ENCODE data around the gene FUNDC1. TPM values are rescaled to one million over a fixed set of nuclear protein-coding genes. Genes with fewer than 3 reads are reported as not detected.
"Not testable (repeated sequence)": the region's sequence is repeated elsewhere in the genome, so short reads cannot be mapped to it uniquely, and the experiment has no call there.

FUNDC1 gene
- total RNA-seq, 1 donor from 2014 or later: 6.6 TPM

DNA sequence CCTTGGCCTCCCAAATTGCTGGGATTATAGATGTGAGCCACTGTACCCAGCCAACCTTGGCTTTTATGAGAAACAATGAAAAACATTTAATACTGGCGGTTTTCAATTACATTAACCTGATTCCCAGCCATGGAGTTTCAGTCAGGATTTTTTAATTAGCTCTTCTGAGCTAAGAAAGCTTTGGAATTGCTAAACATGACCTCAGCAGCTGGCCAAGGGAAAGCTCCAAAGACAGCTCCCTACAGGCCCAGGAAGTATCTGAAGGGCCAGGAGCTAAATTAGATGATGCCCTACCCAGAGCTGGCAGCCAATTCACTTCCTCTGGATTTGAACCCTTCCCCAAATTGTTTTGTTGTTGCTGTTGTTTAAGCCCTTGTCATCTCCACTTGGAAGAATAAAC is 26.5 kb upstream of the FUNDC1 start:
- H3K9me3 Mint-ChIP-seq: peaks cover 5% of the 10 kb centered on the region
- TF ChIP-seq CTCF (IDR thresholded peaks at IDR 0.05): no peak
- no peaks in the 10 kb centered on the region for H3K4me1 Mint-ChIP-seq
- ChIA-PET POLR2A (no interaction called here), CTCF (no interaction called here)
- ATAC-seq (ENCODE audit: low read depth): no peak
- no peaks in the 10 kb centered on the region for H3K36me3 Mint-ChIP-seq (ENCODE audit: low read depth)
- no peak overlapping the region for H3K4me3 Mint-ChIP-seq
- no peak overlapping the region for H3K27ac Mint-ChIP-seq
- DNase-seq: no peak
- H3K27me3 Mint-ChIP-seq: no peaks in the 10 kb centered on the region
- intact Hi-C loops (cut with micrococcal nuclease): no loop called here

DNA sequence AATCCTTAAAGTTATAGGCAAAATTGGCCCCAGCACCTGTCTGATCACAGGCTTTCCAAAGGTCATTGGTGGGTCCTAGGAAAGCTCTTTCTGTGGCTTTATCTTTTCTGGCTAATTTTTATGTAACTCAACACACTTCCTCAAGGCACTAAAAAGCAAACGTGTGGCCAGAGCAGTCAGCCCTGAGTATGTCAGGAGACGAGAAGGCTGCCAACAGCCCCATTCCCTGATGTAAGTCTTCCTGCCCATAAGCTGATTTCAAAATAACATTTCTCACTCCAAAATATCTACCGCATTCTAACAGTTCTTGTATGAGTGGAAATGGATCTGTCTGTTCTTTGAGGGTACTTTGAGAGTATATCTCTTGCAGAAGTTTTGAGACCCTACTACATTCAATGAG is 25.5 kb upstream of the FUNDC1 start:
- TF ChIP-seq CTCF (IDR thresholded peaks at IDR 0.05): no peak
- ChIA-PET POLR2A (no interaction called here), CTCF (no interaction called here)
- H3K4me1 Mint-ChIP-seq: no peaks in the 10 kb centered on the region
- intact Hi-C loops (cut with micrococcal nuclease): no loop called here
- H3K36me3 Mint-ChIP-seq (ENCODE audit: low read depth): no peaks in the 10 kb centered on the region
- H3K4me3 Mint-ChIP-seq: no peak overlapping the region
- no peaks in the 10 kb centered on the region for H3K27me3 Mint-ChIP-seq
- H3K9me3 Mint-ChIP-seq: peaks cover 5% of the 10 kb centered on the region
- H3K27ac Mint-ChIP-seq: no peak overlapping the region
- ATAC-seq (ENCODE audit: low read depth) (no peak), DNase-seq (no peak)

GRCh38 chrX:44561896-44562295 is 19.2 kb upstream of the FUNDC1 start:
- intact Hi-C loops (cut with micrococcal nuclease); DNase-seq; ATAC-seq (ENCODE audit: low read depth); H3K4me1 Mint-ChIP-seq; H3K9me3 Mint-ChIP-seq; CTCF ChIA-PET; H3K27me3 Mint-ChIP-seq; H3K36me3 Mint-ChIP-seq (ENCODE audit: low read depth); H3K27ac Mint-ChIP-seq; H3K4me3 Mint-ChIP-seq; POLR2A ChIA-PET: not testable (repeated sequence)

DNA sequence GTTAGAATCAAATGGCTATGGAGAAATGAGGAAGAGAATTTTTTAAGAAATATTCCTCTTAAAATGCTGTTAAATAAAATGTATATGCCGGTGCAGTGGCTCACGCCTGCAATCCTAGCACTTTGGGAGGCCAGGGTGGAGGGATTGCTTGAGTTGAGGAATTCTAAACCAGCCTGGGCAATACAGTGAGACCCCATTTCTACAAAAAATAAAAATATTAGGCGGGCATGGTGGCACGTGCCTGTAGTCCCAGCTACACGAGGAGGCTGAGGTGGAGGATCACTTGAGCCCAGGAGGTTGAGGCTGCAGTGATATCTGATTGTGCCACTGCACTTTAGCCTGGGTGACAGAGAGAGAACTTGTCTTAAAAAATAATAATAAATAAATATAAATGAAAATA is 7.9 kb upstream of the FUNDC1 start:
- Mint-ChIP-seq H3K4me1 (no peaks in the 10 kb centered on the region), H3K4me3 (no peak overlapping the region), H3K27me3 (no peaks in the 10 kb centered on the region), H3K36me3 (ENCODE audit: low read depth) (no peaks in the 10 kb centered on the region), H3K27ac (no peak overlapping the region), H3K9me3 (no peaks in the 10 kb centered on the region)
- no peak for ATAC-seq (ENCODE audit: low read depth)
- ChIA-PET CTCF (no interaction called here), POLR2A (no interaction called here)
- DNase-seq: no peak
- intact Hi-C loops (cut with micrococcal nuclease): no loop called here
- TF ChIP-seq CTCF (IDR thresholded peaks at IDR 0.05): no peak

- CTCF ChIA-PET; H3K27me3 Mint-ChIP-seq; H3K9me3 Mint-ChIP-seq; DNase-seq; ATAC-seq (ENCODE audit: low read depth); POLR2A ChIA-PET; H3K27ac Mint-ChIP-seq; H3K4me3 Mint-ChIP-seq; H3K36me3 Mint-ChIP-seq (ENCODE audit: low read depth): not testable (repeated sequence)
- intact Hi-C loops (cut with micrococcal nuclease): loop anchor here (10.0 kb wide), 2 partner anchors 639 to 891 kb away; partner anchors contain the start of gene MAOA
- peaks cover 16% of the 10 kb centered on the region for H3K4me1 Mint-ChIP-seq
Measured at GRCh38 chrX:44545454-44545853, 2.8 kb upstream of the FUNDC1 start.

- Mint-ChIP-seq H3K36me3 (ENCODE audit: low read depth) (peaks cover 8% of the 10 kb centered on the region), H3K9me3 (no peaks in the 10 kb centered on the region)
- no peak for DNase-seq
Measured at GRCh38 chrX:44544036-44544435, 1.4 kb upstream of the FUNDC1 start.

More at GRCh38 chrX:44544036-44544435, 1.4 kb upstream of the FUNDC1 start:
- no peaks in the 10 kb centered on the region for H3K27me3 Mint-ChIP-seq
- no peak overlapping the region for H3K4me3 Mint-ChIP-seq
- H3K27ac Mint-ChIP-seq: no peak overlapping the region
- ChIA-PET POLR2A (no interaction called here), CTCF (no interaction called here)
- peaks cover 19% of the 10 kb centered on the region for H3K4me1 Mint-ChIP-seq
- ATAC-seq (ENCODE audit: low read depth): no peak
- intact Hi-C loops (cut with micrococcal nuclease): loop anchor here (5.0 to 10.0 kb wide), 3 partner anchors 528 to 889 kb away; partner anchors contain the start of gene MAOA
- no peak for TF ChIP-seq CTCF (IDR thresholded peaks at IDR 0.05)
